PFSK-1 (cell line): ENCODE data around the gene MRTFB.

Experiments used
- FOXP2 ChIP-seq: optimal IDR thresholded peaks from 2 replicates; pipeline ENCODE3; 2011; ENCODE audit warnings: borderline replicate concordance, control low read depth, inconsistent platforms; ENCODE audit not compliant: insufficient read depth; ENCODE audit errors: extremely low read length, extremely low read depth
- POLR2AphosphoS5 ChIP-seq: IDR thresholded peaks from 2 replicates; pipeline ENCODE4 v1.6.1; 2012; ENCODE audit warnings: low read depth, mild to moderate bottlenecking, control low read depth, low read length, moderate library complexity
- REST ChIP-seq, 2 experiments: IDR thresholded peaks; 2 replicates each; pipeline versions ENCODE4 v1.6.1 to v1.8.0; 2011 to 2012; ENCODE audit warnings: low read depth in 2 of 2, low read length in 2 of 2, control low read depth in 1 of 2, inconsistent platforms in 1 of 2, mild to moderate bottlenecking in 1 of 2, moderate library complexity in 1 of 2; ENCODE audit not compliant: insufficient read depth in 1 of 2
- SIN3A ChIP-seq: IDR thresholded peaks from 2 replicates; pipeline ENCODE4 v1.6.1; 2012; ENCODE audit warnings: mild to moderate bottlenecking, low read length, moderate library complexity, borderline replicate concordance; ENCODE audit not compliant: insufficient read depth
- TAF1 ChIP-seq: IDR thresholded peaks from 2 replicates; pipeline ENCODE4 v1.6.1; 2012; ENCODE audit warnings: low read length, control low read depth, borderline replicate concordance; ENCODE audit not compliant: insufficient read depth

- TF ChIP-seq SIN3A (no peak), POLR2AphosphoS5 (no peak), REST (IDR thresholded peaks at IDR 0.05; ENCODE audit: insufficient read depth in 1 of 2, low read depth in 2 of 2, low read length in 2 of 2) (no peak), TAF1 (no peak), FOXP2 (no peak)
These were observed 236.0 kb downstream of the MRTFB start for GRCh38 chr16:14307059-14307526.
